Dermis blood vessel endothelial cell (primary cell): ENCODE data around the gene SPATA12. TPM values are rescaled to one million over a fixed set of nuclear protein-coding genes. Genes with fewer than 3 reads are reported as not detected.
A peak's percentile ranks its signal among the peaks of the same experiment; 100 is the strongest.

Source experiments
- DNase-seq: peaks from one replicate; pipeline ENCODE4 v3.0.0; 2010
- total RNA-seq: library from RNA; depleted of rRNA; stranded (reverse); fragments of >200 nt; gene quantifications from 2 replicates; pipeline ENCODE4 v1.2.3, GENCODE V29; 2014

Gene SPATA12
- total RNA-seq, 1 donor from 2014 or later: 0.17 TPM

DNA sequence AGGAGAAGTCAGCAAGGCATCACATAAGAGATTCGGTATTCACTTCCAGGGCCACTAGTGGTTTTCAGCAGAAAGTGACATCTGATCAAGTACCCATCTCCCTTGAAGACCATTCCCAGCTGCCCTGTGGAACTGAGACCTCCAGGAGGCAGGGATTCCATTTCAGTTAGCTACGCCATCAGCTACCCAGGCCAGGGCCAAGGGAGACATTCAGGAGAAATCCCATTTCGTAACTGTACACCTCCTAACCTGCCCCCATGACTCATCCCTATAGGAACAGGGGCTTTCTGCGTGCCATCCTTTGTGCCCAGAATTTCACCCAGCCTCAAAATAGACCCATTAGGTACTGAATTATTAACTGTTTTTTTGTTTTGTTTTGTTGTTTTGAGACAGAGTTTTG lies 24.7 kb downstream of the SPATA12 start:
- no peak for DNase-seq

DNA sequence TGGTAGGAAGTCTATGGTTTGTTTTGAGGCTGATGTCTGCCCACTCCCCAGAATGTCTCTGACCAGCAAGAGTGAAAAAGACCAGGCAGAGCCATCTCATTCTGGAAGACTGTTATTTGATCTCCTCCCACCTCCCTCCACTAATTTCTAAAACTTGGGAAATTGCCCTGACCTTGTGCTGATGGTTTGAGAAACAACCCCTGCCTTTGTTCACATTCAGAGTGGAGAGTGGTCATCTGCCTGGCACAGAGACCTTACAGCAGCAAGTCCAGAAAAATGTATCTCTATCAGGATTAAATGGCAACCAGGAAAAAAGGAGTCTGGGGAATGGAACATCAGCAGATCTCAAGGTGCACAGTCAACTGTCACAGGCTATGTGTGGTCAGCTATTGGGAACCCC lies 25.7 kb downstream of the SPATA12 start:
- no peak for DNase-seq

DNA sequence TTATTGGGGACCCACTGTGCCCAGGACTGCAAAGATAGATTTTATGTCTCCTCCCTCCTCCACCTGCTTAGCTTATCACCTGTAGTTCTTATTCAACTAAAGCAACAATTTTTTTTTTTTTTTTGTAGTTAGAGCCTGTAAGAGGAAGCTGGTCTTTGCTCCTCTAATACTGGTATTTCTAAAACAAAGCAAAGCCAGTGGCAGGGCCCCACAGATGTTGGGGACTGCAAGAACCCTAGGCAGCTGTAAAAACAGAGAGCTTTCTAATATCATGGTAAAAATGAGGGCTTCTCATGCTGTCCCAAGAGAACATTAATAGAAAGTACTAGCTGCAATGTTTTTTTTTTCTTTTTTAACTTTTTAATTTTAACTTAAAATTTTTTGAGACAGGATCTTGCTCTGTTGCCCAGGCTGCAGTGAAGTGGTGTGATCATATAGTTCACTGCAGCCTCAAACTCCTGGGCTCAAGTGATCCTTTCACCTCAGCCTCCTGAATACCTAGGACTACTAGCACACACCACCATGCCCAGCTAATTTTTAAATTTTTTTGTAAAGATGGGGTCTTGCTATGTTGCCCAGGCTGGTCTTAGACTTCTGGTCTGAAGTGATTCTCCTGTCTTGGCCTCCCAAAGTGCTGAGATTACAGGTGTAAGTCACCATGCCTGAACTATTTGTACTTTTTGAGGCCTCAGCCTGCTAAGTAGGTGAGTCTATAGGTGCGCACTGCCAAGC lies 27.1 kb downstream of the SPATA12 start:
- no peak for DNase-seq

DNA sequence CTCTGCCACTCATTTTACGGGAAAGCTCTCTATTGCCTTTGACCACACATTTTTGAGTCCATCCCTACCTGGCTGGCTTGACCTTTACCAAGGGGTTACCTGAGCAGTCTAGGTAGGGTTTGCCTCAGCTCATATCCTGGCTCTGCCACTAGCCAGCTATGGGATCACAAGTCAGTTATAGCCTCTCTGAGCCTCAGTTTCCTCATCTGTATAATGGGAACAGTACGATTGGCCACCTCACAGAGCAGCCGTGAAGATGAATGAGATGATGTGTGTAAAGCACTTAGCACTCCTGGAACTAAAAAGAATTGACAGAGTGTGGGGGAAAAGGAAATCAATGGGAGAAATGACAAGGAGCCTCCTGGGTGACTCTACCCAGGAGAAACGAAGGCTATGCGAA lies 28.0 kb downstream of the SPATA12 start:
- DNase-seq: no peak

DNA sequence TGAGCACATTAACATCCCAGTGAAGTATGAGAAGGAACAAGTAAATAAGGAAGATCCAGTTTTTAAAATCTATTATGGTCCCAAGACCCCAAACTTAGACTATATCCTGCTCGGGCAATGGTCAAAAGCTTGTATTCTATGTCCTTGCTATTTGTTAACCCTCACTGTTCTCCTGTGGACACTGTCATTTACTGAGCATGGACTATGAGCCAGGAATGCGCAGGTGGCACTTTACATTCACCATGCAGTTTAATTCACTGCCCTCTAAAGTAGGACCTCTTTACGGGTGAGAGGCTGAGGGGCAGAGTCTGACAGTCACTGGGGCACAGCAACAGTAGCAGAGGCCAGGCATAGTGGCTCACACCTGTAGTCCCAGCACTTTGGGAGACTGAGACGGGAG lies 28.6 kb downstream of the SPATA12 start:
- DNase-seq: no peak

DNA sequence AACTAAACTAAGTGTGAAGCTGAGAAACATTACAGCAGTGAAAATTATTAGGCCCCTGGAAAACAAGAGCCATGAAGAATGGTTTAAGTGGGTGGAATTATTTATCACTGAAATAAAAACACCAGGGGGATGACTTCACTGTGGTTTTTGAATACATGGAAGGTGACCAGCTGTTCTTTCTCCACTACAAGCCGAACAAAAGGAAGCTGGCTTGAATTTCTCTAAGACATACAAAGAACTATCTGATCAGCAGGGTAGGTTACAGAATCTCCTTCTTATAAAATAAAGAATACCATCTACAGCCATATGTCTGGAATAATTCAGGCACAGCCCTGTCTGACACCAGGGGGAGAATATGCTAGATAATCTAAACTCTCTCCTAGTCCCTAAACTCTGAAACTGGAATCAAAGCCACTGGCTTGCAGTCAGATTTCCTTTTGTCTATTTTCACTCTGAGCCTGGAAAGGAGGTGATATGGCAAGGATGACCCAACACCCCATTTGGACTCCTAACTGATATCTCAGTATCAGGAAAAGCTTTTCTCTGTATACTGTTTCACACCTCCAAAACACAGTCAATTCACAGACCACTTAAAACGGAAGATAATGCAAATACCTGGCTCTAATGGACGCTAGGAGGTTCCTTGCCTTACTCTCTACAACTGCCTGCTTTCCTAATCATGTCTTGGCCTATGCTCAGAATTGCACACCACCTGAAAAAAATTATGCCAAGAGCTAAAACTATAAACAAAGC lies 31.2 kb downstream of the SPATA12 start:
- DNase-seq: peak; percentile 29

DNA sequence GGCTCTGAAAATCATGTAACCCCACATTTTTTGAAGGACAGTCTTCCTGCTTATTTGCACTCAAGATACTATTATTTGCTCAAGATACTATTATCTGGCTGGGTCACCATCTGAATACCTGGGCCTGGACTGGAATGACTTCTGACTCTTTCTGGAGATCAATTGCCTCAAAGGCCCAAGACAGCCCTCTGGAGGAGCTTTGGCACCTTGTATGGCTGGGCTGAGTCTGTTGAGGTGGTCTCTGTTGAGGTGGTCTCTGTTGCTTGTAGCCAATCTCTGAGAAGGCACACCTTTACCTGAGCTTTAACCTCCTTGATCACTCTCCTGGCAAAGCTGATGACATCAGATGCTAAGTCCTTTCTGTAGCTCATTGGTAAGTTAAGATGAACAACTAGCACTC lies 33.0 kb downstream of the SPATA12 start:
- DNase-seq: no peak

DNA sequence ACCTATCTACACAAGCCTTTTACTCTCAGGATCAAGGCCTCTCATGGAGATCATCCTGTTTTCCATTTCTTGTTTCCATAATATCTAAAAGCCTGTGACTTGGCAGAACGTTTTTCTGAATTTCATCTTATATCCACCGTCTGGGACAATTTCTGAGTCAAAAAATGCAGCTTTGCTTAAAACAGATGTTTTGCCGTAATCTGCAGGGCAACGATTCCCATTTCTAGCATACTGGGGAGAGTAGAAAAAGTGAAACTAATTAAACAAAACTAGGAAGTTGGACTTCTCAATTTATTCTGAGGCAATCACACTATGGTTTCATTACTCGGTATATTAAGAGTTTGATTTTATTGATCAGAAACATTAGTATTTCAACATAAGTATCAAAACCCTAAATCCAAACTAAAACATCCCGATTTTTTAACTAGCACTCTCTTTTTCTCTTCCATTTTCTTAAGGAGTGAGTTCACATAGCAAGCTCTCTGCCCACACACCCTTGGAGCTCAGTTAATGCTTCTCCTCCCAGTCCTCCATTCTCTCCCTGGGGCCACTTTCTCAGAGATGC lies 33.6 kb downstream of the SPATA12 start:
- DNase-seq: no peak

DNA sequence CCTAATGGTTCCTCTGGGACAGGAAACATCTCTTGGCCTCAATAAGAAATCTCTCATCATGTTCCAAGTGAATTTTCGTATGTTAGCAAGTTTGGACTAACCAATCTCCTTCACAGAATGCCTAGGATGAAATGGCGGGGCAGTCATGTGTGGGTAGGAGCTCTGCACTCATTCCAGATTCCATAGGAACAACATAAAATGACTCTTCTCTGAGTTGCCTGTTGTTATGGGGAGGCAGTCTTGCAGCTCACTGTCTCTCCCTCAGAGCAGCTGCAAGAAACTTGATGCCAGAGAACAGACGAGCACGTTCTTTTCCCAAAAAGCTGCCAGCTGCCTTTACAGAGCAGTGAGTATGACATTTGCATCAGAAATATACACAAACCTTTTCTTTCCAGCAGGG lies 34.1 kb downstream of the SPATA12 start:
- no peak for DNase-seq

DNA sequence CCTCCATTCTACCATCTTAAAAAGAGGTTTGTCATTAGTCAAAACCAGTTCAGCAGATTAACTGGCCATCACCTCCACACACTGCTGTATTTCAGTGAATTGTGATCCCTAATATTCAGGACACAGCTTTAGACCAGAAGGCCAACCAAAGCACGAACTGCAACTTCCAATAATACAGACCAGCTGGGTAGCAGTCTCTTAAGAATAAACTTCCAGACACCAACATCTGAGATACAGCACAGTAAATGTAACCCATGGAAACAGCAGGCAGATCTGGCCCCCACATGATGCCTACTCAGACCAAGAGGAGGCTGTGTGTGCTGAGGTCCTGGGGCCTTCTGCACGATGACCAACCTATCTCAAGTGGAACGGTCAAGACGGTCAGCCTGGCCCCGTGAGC lies 34.9 kb downstream of the SPATA12 start:
- no peak for DNase-seq

DNA sequence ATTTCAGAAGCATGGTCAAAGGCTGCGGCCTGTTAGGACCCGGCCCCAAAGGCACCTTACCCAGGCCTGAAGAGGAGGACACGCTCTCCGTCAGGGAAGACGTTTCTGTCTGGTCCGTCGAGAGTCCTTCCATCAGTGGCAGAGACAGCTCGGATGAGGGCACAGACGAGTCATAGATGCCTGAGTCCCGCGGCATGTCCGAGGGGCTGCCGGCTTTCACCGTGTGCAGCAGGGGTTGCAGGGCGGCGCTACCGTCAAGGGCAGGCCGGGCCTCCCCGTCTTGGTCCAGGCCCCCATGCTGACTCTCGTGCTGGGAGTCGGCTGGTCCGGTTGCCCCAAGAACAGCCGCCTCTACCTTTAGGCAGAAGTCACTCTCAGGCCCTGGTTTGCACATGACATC lies 37.1 kb downstream of the SPATA12 start:
- DNase-seq: no peak

DNA sequence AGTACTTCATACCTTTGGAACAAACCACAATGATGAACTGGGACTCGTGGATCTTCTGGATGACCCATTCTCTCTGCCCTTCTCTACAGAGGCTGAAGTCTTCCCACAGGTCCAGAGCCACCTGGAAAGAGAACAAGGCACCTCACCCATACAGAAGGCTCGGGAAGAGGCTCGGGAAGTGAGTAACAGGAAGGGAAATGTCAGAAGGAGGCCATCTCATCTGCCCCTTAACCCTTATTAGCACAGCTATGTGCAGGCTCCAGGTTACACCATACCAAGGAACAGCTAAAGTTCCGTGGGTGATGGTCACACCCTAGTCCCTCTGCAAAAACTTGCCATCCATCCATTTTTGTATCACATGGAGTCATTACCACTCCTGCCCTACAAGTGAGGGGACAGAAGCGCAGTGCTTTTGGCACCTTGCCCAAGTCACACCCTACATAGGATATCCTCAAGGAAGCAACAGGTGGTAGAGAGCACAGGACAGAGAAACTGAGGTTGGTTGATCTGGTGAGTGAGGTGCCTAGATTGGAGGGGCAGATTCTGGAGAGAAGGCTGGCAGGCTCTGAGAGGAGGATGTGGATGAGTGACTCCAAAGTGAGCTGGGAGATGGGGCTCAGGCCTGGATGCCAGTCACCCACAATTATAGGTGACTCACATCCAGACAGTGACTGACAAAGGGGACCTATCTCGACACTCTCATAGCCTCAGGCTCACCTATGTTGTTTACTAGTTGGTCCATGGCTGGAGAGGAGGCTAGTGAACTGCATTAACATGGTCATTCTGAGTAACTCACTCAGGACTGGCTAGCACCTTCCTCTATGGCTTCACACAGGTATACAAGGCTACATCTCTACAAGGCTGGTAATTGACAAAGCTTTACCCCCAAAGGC lies 38.2 kb downstream of the SPATA12 start:
- DNase-seq: peak; percentile 33

DNA sequence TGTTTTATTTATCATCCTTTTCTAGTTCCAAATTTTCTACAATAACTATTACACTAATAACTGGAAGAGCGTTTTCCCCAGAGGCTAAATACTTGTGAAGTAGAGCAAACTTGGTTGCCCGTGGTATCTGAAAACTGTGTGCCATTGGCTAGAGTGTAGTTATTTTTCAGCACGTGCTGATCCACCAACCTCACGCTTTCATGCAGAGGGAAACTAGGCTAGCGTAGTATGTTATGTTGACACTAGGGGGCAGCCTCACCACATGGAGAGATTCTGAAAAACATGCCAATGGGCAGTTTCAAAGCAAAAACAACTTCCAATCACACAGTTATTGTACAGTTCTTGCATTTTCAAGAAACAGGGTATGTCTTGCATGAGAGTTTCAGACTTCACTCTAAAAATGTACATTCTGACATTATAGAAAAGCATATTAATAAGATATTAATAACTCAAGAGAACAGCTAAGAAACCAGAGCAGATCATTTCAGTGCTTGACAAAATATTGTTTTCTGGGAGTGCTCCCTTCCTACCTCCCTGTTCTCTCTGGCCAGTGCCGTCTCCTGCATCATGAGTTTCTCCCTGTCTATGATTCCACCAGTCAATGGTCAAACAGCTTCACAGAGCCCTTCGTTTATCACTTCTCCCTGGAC lies 39.7 kb downstream of the SPATA12 start:
- DNase-seq: peak; percentile 89

DNA sequence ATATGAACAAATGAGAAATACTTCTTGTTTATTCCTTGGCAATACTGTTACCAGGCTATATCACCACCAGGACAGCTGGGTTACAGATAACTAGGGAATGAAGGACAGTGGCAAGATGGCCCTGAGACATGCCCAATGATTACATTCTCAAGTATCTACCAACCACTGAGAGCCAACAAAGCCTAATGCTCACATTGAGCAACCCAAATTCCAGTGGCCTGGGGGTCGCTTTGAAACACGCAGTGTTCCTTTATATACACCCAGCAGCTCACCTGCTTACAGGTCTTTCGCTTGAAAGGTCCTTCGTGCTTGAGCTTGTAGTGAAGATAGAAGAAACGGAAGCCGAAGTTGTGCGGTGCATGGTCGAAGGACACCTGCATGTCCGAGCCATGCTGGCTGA lies 45.1 kb downstream of the SPATA12 start:
- DNase-seq: no peak

DNA sequence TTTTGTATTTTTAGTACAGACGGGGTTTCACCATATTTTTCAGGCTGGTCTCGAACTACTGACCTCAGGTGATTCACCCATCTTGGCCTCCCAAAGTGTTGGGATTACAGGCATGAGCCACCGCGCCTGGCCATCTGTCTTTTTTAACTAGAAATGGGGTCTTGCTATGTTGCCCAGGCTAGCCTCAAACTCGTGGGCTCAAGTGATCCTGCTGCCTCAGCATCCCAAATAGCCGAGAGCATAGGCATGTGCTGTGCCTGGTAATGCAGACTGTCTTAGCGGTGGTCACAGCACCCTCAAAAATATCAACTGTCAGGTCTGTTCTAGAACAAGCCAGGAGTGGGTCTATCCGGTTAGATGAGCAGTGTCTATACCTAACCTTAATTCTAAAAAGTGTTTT lies 48.2 kb downstream of the SPATA12 start:
- no peak for DNase-seq

DNA sequence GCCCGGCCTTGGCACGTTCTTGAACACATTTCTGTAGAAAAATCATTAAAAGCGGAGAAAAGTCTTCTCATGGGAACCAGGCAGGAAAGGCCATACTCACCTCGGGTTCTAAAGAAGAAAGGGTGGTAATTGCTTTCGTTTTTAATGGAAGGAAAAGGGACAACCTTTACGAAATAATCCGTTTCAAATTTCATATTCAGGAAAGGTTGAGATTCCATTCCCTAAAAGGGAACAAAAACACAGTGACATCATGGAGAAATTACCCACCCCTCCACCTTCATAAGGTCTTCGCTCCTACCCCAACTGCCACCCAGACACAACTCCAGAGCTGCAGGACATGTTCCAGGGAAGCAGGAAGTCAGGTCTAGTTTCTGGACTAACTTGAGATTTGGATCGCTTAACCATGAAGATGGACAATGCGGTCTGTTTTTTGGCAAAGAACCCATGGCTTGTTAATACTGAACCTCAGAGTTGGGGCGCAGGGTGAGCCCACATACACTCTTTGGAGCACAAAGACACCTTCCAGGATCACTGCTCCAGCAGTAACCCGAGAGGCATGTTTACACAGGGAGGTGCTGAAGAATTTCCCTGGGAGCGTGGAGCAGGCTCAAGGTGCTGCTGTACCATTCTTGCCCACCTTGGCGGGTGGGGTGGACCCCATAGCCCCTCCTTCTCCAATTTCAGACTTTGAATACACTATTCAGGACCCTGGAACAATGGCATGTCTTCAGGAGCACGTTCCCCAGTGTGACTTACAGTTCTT lies 49.2 kb downstream of the SPATA12 start:
- DNase-seq: no peak

DNA sequence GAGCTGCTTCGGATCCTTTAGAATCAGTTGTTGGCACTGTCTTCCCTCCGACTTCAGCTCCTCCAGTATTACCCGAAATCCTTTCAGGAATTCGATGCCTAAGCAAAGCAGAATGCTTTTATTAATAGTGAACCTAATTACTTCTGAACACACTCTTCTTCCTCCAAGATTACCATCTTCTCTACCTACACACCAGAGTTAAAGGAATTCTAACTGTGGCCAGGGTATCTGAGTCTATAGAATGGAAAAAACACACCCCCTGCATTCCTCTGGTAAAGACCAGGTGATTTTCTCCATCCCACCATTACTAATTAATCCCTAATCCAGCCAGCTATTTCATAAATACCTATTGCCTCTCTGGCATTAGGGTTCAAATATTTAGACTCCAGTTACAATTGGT lies 49.8 kb downstream of the SPATA12 start:
- no peak for DNase-seq

DNA sequence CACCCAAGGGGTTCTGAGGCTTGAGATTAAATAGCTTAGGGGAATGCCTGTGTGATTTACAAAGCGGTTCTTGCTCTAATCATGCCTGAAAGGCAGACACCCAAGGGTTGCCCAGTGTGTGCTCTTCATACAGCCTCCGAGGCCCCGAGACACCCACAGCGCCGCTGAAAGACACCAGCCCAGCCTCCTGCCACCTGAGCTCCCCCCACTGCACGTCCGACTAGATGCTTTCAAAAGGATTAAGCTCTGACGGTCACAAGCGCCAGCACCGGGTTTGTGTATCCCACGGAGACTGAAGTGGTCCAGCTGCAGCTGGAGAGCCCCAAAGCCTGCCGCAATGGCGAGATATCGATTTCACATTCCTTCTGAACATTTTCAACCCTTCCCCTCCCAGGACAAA lies 50.3 kb downstream of the SPATA12 start:
- DNase-seq: no peak

DNA sequence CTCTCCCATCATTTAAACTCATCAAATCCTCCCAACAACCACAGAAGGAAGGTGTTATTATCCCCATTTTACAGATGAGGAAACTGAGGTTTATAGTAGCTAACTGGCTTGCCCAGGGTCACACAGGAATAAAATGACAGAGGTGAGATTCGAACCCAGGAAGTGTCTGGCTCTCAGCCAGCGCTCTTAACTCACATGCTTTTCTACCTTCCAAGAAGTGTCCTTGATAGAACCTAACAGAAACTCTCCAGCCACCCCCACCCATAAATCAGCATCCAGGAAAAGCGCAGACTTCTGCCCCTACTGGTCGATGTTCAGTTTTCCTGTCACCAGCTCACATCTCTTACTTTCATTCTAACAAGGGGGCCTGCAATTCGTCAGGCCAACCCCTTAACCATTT lies 51.7 kb downstream of the SPATA12 start:
- DNase-seq: no peak

DNA sequence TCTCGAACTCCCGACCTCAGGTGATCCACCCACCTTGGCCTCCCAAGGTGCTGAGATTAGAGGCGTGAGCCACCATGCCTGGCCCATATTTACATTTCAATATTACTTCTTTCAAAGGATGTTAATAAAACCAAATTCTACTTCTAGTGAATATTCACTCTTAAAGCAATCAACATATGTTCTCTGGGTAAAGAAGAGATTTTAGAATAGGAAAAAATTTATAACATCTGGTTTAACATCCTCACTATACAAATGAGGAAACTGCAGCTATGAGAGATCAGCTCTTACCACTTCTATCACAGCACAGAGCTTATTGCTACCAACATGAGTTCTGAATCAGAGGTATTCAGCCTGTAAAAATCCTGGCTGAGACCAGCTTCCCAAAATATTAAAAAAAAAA lies 56.0 kb downstream of the SPATA12 start:
- no peak for DNase-seq

DNA sequence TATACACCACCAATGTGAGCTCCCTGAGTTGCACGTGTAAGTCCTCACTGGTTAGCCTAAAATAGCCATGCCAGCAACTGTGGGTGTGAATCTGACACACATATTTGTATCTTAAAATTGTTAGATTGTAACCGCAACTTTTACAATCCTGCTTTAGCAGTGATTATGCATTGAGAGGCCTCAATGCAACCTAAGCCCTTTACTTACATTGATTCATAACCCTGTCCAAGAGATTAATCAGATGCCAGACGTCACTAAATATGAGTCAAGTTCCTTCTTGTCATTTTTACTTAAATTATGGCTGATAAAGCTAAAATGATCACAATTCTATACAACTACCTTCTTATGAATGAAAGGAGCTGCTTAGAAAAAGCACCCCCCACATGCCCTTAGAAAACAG lies 57.8 kb downstream of the SPATA12 start:
- DNase-seq: no peak

DNA sequence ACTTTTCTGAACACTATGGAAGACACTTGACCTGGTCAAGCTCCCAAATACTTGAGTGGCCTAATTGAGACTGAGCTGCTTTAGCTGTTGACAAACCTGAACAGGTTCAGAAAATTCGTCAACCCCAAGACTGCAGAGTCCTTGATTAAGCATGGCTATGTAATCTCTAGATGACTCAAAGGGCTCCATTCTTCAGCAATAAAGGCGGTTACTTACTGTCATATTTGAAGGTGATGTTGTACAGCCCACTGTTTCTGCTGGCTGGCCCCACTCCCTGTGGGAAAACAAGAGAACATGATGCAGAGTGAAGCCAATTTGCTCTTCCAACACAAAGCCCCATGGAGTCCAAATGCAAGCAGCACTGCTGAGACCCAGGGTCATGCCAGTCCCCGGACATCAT lies 59.6 kb downstream of the SPATA12 start:
- no peak for DNase-seq
